Smooth muscle cell (in vitro differentiated cells): ENCODE results near the gene ANKRD6. TPM values are rescaled to one million over a fixed set of nuclear protein-coding genes. Genes with fewer than 3 reads are reported as not detected.
"Not testable (repeated sequence)": the region's sequence is repeated elsewhere in the genome, so short reads cannot be mapped to it uniquely, and the experiment has no call there.

Experiments
- DNase-seq: peaks from one replicate; lab custom pipeline; 2025; ENCODE audit not compliant: unreplicated experiment; lab: John Stamatoyannopoulos, UW
- H2AFZ ChIP-seq: fragments of 200-600 bp; sonication (generic); 2 replicates; pipeline ENCODE4 v1.6.0; 2016; ENCODE audit warnings: antibody characterized with exemption, low read depth, mild to moderate bottlenecking
- H3F3A ChIP-seq: fragments of 200-600 bp; sonication (generic); 2 replicates; pipeline ENCODE4 v1.6.0; 2017; ENCODE audit warnings: antibody characterized with exemption, low read depth
- H3K27ac ChIP-seq: fragments of 200-600 bp; sonication (generic); 2 replicates; pipeline ENCODE4 v1.5.1; 2016; ENCODE audit warnings: low read depth, mild to moderate bottlenecking
- H3K27me3 ChIP-seq: fragments of 200-600 bp; sonication (generic); 2 replicates; pipeline ENCODE4 v1.6.1; 2016; ENCODE audit warnings: low read depth, mild to moderate bottlenecking
- H3K36me3 ChIP-seq: fragments of 200-600 bp; sonication (generic); 2 replicates; pipeline ENCODE4 v1.5.1; 2016; ENCODE audit warnings: low read depth
- H3K4me1 ChIP-seq: fragments of 200-600 bp; sonication (generic); 2 replicates; pipeline ENCODE4 v1.5.1; 2016; ENCODE audit warnings: low read depth
- H3K4me2 ChIP-seq: fragments of 200-600 bp; sonication (generic); 2 replicates; pipeline ENCODE4 v1.6.0; 2016; ENCODE audit warnings: mild to moderate bottlenecking
- H3K4me3 ChIP-seq: fragments of 200-600 bp; sonication (generic); 2 replicates; pipeline ENCODE4 v1.5.1; 2016; ENCODE audit warnings: mild to moderate bottlenecking
- H3K79me2 ChIP-seq: fragments of 200-600 bp; sonication (generic); 2 replicates; pipeline ENCODE4 v1.6.0; 2016; ENCODE audit warnings: low read depth, mild to moderate bottlenecking
- H3K9ac ChIP-seq: fragments of 200-600 bp; sonication (generic); 2 replicates; pipeline ENCODE4 v1.6.0; 2016; ENCODE audit warnings: low read depth
- H3K9me3 ChIP-seq: fragments of 200-600 bp; sonication (generic); replicated peaks from 2 replicates; pipeline ENCODE4 v1.5.1; 2016; ENCODE audit warnings: low read depth
- H4K20me1 ChIP-seq: fragments of 200-600 bp; sonication (generic); 2 replicates; pipeline ENCODE4 v1.6.0; 2016; ENCODE audit warnings: low read depth
- CTCF ChIP-seq: fragments of 200-600 bp; sonication (generic); IDR thresholded peaks from 2 replicates; pipeline ENCODE4 v1.5.1; 2017; ENCODE audit warnings: borderline replicate concordance, mild to moderate bottlenecking, antibody characterized with exemption; ENCODE audit not compliant: insufficient read depth, poor library complexity, severe bottlenecking
- WGBS: methylation state at CpG from one replicate; pipeline ENCODE4 v1.1.7; 2016; ENCODE audit warnings: low lambda C conversion rate; 5-methylcytosine and 5-hydroxymethylcytosine counted together
- polyA plus RNA-seq: library from polyadenylated mRNA; unstranded; fragments of >200 nt; fragmentation: Nextera tagmentation; extraction: Ambion mirVana; gene quantifications from 2 replicates; pipeline ENCODE4 v1.2.1, GENCODE V29; 2016
- total RNA-seq: library from RNA; depleted of rRNA; stranded (reverse); fragments of >200 nt; gene quantifications from 2 replicates; pipeline ENCODE4 v1.2.3, GENCODE V29; 2014

The ANKRD6 gene
- total and polyA plus RNA-seq, 2 experiments from 2014 or later: 5.2 to 10.7 TPM

- no peaks in the 10 kb centered on the region for H4K20me1 ChIP-seq
- no peaks in the 10 kb centered on the region for H3K9me3 ChIP-seq
- H3K27me3 ChIP-seq: no peaks in the 10 kb centered on the region
- peaks cover 9% of the 10 kb centered on the region for H3K36me3 ChIP-seq
- H3K27ac ChIP-seq: peak within 1 kb of the TSS; percentile 93
- H2AFZ ChIP-seq: peak within 1 kb of the TSS; percentile 82
- H3K79me2 ChIP-seq: peaks cover 7% of the 10 kb centered on the region
- H3K4me1 ChIP-seq: peaks cover 15% of the 10 kb centered on the region
- TF ChIP-seq CTCF: no peak
- peak within 1 kb of the TSS; percentile 88 for H3K9ac ChIP-seq
- H3K4me2 ChIP-seq: peak within 1 kb of the TSS; percentile 92
- H3K4me3 ChIP-seq: peak within 1 kb of the TSS; percentile 74
- no peaks in the 10 kb centered on the region for H3F3A ChIP-seq
- peak; percentile 98 for DNase-seq
- WGBS: 3% methylated on average over 58 of the region's 58 CpGs
These were observed 205.6 kb downstream of the ANKRD6 start, which contains the start of gene LYRM2 for GRCh38 chr6:89638320-89639195. Gene LYRM2 (minus strand): TSS chr6:89638747. CDS start chr6:89638716, 31 bp downstream.

- peaks cover 7% of the 10 kb centered on the region for H3K79me2 ChIP-seq
- H3K27me3 ChIP-seq: no peaks in the 10 kb centered on the region
- no peaks in the 10 kb centered on the region for H3F3A ChIP-seq
- H4K20me1 ChIP-seq: no peaks in the 10 kb centered on the region
- H3K4me2 ChIP-seq: no peak overlapping the region
- no peak overlapping the region for H3K9ac ChIP-seq
- peak overlapping the region; percentile 51 for H3K27ac ChIP-seq
- TF ChIP-seq CTCF: no peak
- 81% methylated on average over 4 of the region's 4 CpGs for WGBS
- no peak overlapping the region for H3K4me3 ChIP-seq
- peaks cover 15% of the 10 kb centered on the region for H3K4me1 ChIP-seq
- no peak overlapping the region for H2AFZ ChIP-seq
- DNase-seq: no peak
- no peaks in the 10 kb centered on the region for H3K9me3 ChIP-seq
- peaks cover 7% of the 10 kb centered on the region for H3K36me3 ChIP-seq
These were observed 207.9 kb downstream of the ANKRD6 start for GRCh38 chr6:89640804-89641203.

GRCh38 chr6:89641581-89641980 is 208.6 kb downstream of the ANKRD6 start:
- H3K79me2 ChIP-seq, H2AFZ ChIP-seq, H3K36me3 ChIP-seq, H3K9me3 ChIP-seq, H3K27me3 ChIP-seq, H3K27ac ChIP-seq, H3F3A ChIP-seq, H3K4me3 ChIP-seq, H3K9ac ChIP-seq, DNase-seq, H3K4me2 ChIP-seq, H4K20me1 ChIP-seq: not testable (repeated sequence)
- peaks cover 15% of the 10 kb centered on the region for H3K4me1 ChIP-seq
- 98% methylated on average over 3 of the region's 3 CpGs for WGBS

GRCh38 chr6:89642956-89643355 is 210.0 kb downstream of the ANKRD6 start:
- Histone ChIP-seq H3K4me2 (no peak overlapping the region), H3K27me3 (no peaks in the 10 kb centered on the region), H3K9ac (no peak overlapping the region), H3K27ac (no peak overlapping the region), H3F3A (no peaks in the 10 kb centered on the region), H3K36me3 (no peaks in the 10 kb centered on the region), H4K20me1 (no peaks in the 10 kb centered on the region), H3K4me1 (peaks cover 8% of the 10 kb centered on the region), H3K79me2 (no peaks in the 10 kb centered on the region), H3K9me3 (no peaks in the 10 kb centered on the region), H2AFZ (no peak overlapping the region), H3K4me3 (no peak overlapping the region)
- no peak for DNase-seq
- no peak for TF ChIP-seq CTCF
- 92% methylated on average over 3 of the region's 3 CpGs for WGBS
